Medulla oblongata (tissue), 1 donor: ENCODE measurements around the gene GUCA2A.
"Not testable (repeated sequence)": the region's sequence is repeated elsewhere in the genome, so short reads cannot be mapped to it uniquely, and the experiment has no call there.

Experiments
- DNase-seq: peaks from one replicate; pipeline ENCODE4 v3.0.0-alpha.2; 2015; ENCODE audit errors: extremely low spot score

Gene GUCA2A

GRCh38 chr1:42164551-42165420, at the start of gene GUCA2A:
GUCA2A (minus strand) TSS chr1:42164745; CDS start chr1:42164712, 33 bp downstream.
- DNase-seq = no peak

- DNase-seq = no peak
Observed at GRCh38 chr1:42211224-42211623, 46.7 kb upstream of the GUCA2A start.

- DNase-seq = no peak
Observed at GRCh38 chr1:42210421-42211133, 46.0 kb upstream of the GUCA2A start.

GRCh38 chr1:42209526-42210251, 45.1 kb upstream of the GUCA2A start:
- no peak for DNase-seq

GRCh38 chr1:42206930-42207329, 42.4 kb upstream of the GUCA2A start:
- not testable (repeated sequence) for DNase-seq

GRCh38 chr1:42206164-42206563, 41.6 kb upstream of the GUCA2A start:
- no peak for DNase-seq

- no peak for DNase-seq
Observed at GRCh38 chr1:42201986-42202385, 37.4 kb upstream of the GUCA2A start.

GRCh38 chr1:42198251-42198650, 33.7 kb upstream of the GUCA2A start:
- DNase-seq = no peak

- DNase-seq = no peak
Observed at GRCh38 chr1:42195841-42196240, 31.3 kb upstream of the GUCA2A start.

- DNase-seq = no peak
Observed at GRCh38 chr1:42192106-42192505, 27.6 kb upstream of the GUCA2A start.

GRCh38 chr1:42191319-42191718, 26.8 kb upstream of the GUCA2A start:
- no peak for DNase-seq

GRCh38 chr1:42189931-42190853, 25.6 kb upstream of the GUCA2A start:
- DNase-seq = no peak

- peak; percentile 27 for DNase-seq
Observed at GRCh38 chr1:42186152-42186551, 21.6 kb upstream of the GUCA2A start.

- DNase-seq = no peak
Observed at GRCh38 chr1:42184616-42185015, 20.1 kb upstream of the GUCA2A start.

GRCh38 chr1:42183957-42184268, 19.4 kb upstream of the GUCA2A start:
- no peak for DNase-seq

- no peak for DNase-seq
Observed at GRCh38 chr1:42183210-42183956, 18.8 kb upstream of the GUCA2A start.

GRCh38 chr1:42181687-42182086, 17.1 kb upstream of the GUCA2A start:
- no peak for DNase-seq

- DNase-seq = no peak
Observed at GRCh38 chr1:42179900-42180329, 15.4 kb upstream of the GUCA2A start.

- no peak for DNase-seq
Observed at GRCh38 chr1:42179275-42179674, 14.7 kb upstream of the GUCA2A start.

GRCh38 chr1:42178249-42178648, 13.7 kb upstream of the GUCA2A start:
- DNase-seq = no peak

GRCh38 chr1:42177541-42177981, 13.0 kb upstream of the GUCA2A start:
- peak; percentile 77 for DNase-seq
